MCF 10A (cell line): ENCODE results near the gene FBLN2. TPM values are rescaled to one million over a fixed set of nuclear protein-coding genes. Genes with fewer than 3 reads are reported as not detected.

Experiments used
- BruUV-seq: library from RNA; stranded (reverse); fragments of 400-500 nt; replicated peaks from 2 replicates; lab custom pipeline; 2021; lab: Mats Ljungman, UMichigan
- CTCF ChIA-PET: fragments of 300-600 bp; sonication (Branson Sonifier 250); formaldehyde crosslinking; extraction: SDS; loops from one replicate; lab custom pipeline; 2021; ENCODE audit warnings: antibody characterized with exemption, inconsistent platforms; lab: Yijun Ruan, JAX
- POLR2A ChIA-PET: fragments of 300-600, 350-650 bp; sonication (Branson Sonifier 250); formaldehyde crosslinking; extraction: SDS; loops from one replicate; lab custom pipeline; 2020; ENCODE audit warnings: antibody characterized with exemption, inconsistent platforms; lab: Yijun Ruan, JAX
- DNase-seq: peaks from one replicate; pipeline ENCODE4 v3.0.0-alpha.2; 2018; ENCODE audit not compliant: unreplicated experiment
- H3K27ac Mint-ChIP-seq: one replicate; pipeline ENCODE4 v1.8.0; 2022; ENCODE audit warnings: mild to moderate bottlenecking, low read depth, mixed read lengths; ENCODE audit not compliant: unreplicated experiment
- H3K27me3 Mint-ChIP-seq: one replicate; pipeline ENCODE4 v1.8.0; 2022; ENCODE audit warnings: mixed read lengths; ENCODE audit not compliant: insufficient read depth, unreplicated experiment
- H3K36me3 Mint-ChIP-seq: one replicate; pipeline ENCODE4 v1.8.0; 2022; ENCODE audit warnings: mild to moderate bottlenecking, moderate library complexity, mixed read lengths; ENCODE audit not compliant: insufficient read depth, unreplicated experiment
- H3K4me1 Mint-ChIP-seq: one replicate; pipeline ENCODE4 v1.8.0; 2022; ENCODE audit warnings: mixed read lengths; ENCODE audit not compliant: insufficient read depth, unreplicated experiment
- H3K4me3 Mint-ChIP-seq: one replicate; pipeline ENCODE4 v1.8.0; 2022; ENCODE audit warnings: mild to moderate bottlenecking, moderate library complexity, mixed read lengths; ENCODE audit not compliant: unreplicated experiment
- H3K9me3 Mint-ChIP-seq: one replicate; pipeline ENCODE4 v1.8.0; 2022; ENCODE audit warnings: mixed read lengths; ENCODE audit not compliant: unreplicated experiment
- CTCF ChIP-seq: fragments of 200-600 bp; IDR thresholded peaks from one replicate; pipeline ENCODE4 v1.8.0; 2022; ENCODE audit warnings: antibody characterized with exemption, mild to moderate bottlenecking; ENCODE audit not compliant: unreplicated experiment
- intact Hi-C: fragments of 100-400 bp; cut with micrococcal nuclease; formaldehyde crosslinking; loops from 2 replicates; pipeline ENCODE4 v1.14.1; 2022
- total RNA-seq: library from RNA; stranded (reverse); gene quantifications from 2 replicates; pipeline ENCODE4 v1.2.3, GENCODE V29; 2022

Gene FBLN2
- total RNA-seq, 1 experiment from 2014 or later: not detected

GRCh38 chr3:13566453-13566748, 17.5 kb downstream of the FBLN2 start:
- TF ChIP-seq CTCF: no peak
- H3K27me3 Mint-ChIP-seq: no peaks in the 10 kb centered on the region
- no peak overlapping the region for H3K4me3 Mint-ChIP-seq
- no peaks in the 10 kb centered on the region for H3K36me3 Mint-ChIP-seq
- no peak for DNase-seq
- ChIA-PET POLR2A (no interaction called here), CTCF (interaction anchor here (0.5 to 0.6 kb wide), 2 partner anchors 80 to 724 kb away, joined by 3 read pairs; no protein-coding TSS in a partner anchor)
- no TSS peak for BruUV-seq
- intact Hi-C loops: no loop called here
- no peaks in the 10 kb centered on the region for H3K9me3 Mint-ChIP-seq
- no peaks in the 10 kb centered on the region for H3K4me1 Mint-ChIP-seq
- H3K27ac Mint-ChIP-seq: no peak overlapping the region

GRCh38 chr3:13566769-13567310, 17.9 kb downstream of the FBLN2 start:
- no peak for TF ChIP-seq CTCF
- DNase-seq: no peak
- H3K36me3 Mint-ChIP-seq: no peaks in the 10 kb centered on the region
- intact Hi-C loops: no loop called here
- no TSS peak for BruUV-seq
- no peak overlapping the region for H3K27ac Mint-ChIP-seq
- H3K4me3 Mint-ChIP-seq: no peak overlapping the region
- POLR2A ChIA-PET: no interaction called here
- CTCF ChIA-PET: interaction anchor here (0.6 kb wide), 1 partner anchor 725 kb away, joined by 3 read pairs; no protein-coding TSS in a partner anchor
- no peaks in the 10 kb centered on the region for H3K9me3 Mint-ChIP-seq
- no peaks in the 10 kb centered on the region for H3K27me3 Mint-ChIP-seq
- H3K4me1 Mint-ChIP-seq: no peaks in the 10 kb centered on the region

- ChIA-PET POLR2A (no interaction called here), CTCF (no interaction called here)
- Mint-ChIP-seq H3K36me3 (no peaks in the 10 kb centered on the region), H3K27me3 (no peaks in the 10 kb centered on the region), H3K4me3 (no peak overlapping the region), H3K27ac (peak overlapping the region; percentile 29), H3K4me1 (no peaks in the 10 kb centered on the region), H3K9me3 (no peaks in the 10 kb centered on the region)
- no peak for DNase-seq
- no peak for TF ChIP-seq CTCF
- intact Hi-C loops: no loop called here
- no TSS peak for BruUV-seq
These were observed 19.0 kb downstream of the FBLN2 start for GRCh38 chr3:13567684-13568514.

GRCh38 chr3:13568515-13569028, 19.6 kb downstream of the FBLN2 start:
- Mint-ChIP-seq H3K4me3 (no peak overlapping the region), H3K27ac (peak overlapping the region; percentile 29), H3K27me3 (no peaks in the 10 kb centered on the region), H3K4me1 (no peaks in the 10 kb centered on the region), H3K9me3 (no peaks in the 10 kb centered on the region), H3K36me3 (no peaks in the 10 kb centered on the region)
- ChIA-PET CTCF (interaction anchor here (0.5 to 0.7 kb wide), 3 partner anchors 9 to 73 kb away, joined by 3 read pairs; no protein-coding TSS in a partner anchor), POLR2A (no interaction called here)
- TF ChIP-seq CTCF: no peak
- intact Hi-C loops: no loop called here
- no TSS peak for BruUV-seq
- no peak for DNase-seq
